COLO668 (cell line): ENCODE results near the gene PTPRT.

Source experiments
- DNase-seq: peaks from one replicate; lab custom pipeline; 2025; ENCODE audit not compliant: unreplicated experiment; lab: John Stamatoyannopoulos, UW

The PTPRT gene

DNA sequence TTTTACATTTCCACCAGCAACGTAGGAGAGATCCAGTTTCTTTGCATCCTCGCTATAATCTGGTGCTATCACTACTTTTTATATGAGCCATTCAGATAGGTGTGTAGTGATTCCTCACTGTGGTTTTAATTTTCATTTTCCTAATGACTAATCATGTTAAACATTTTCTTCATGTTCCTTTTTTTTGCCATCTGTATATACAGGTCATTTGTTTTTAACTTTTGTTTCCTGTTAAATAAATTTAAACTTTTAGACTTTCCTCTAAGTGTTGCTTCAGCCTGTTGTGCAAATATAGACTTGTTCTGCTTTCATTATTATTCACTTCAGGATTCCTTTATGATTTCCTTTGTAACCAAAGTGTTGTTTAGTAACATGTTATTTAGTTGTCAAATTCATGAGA is 697.4 kb downstream of the PTPRT start:
- no peak for DNase-seq

DNA sequence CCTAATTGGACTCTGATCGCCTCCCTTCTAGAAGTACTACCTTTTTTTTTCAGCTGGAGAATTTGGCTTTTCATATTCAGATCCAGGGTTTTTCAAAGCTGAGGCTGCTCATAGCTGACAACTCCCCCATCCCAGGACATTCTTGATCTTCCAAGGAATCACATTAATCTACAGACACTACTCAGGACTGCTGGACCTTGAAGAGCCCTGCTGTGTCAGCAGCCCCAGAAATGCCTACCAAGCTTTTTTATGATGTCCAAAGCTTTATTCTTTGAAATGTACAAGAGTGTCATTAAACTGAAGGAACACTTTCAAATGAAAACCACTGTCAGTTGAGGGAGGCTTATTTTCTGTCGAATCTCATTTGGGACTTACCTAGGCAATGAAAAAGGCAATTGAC is 704.1 kb downstream of the PTPRT start:
- no peak for DNase-seq

DNA sequence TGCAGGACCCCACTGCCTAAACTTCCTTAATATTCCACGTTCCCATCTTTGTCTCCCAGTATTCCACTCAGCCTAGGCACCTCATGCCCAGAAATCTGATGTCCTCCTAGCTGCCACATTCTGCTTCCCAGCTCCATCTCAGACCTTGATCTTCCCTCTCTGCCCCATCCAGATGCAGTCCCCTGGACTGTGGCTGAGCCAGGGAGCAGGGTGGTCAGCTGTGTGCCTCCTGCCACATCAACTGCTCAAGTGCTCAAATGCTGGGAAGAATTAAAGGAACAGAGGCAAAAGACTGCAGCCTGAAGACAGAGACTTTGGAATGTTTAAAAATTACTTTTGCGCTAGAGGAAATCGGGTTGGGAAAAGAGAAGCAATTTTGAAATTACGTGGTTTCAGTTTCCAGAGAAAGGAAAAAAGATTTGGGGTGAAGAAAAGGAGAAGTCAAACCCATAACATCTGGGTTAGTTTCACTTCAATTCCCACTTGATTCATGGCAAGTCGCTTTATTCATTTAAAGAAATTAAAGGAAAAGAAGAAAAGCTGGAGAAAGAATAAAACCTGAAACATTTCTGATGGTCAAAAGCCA is 704.8 kb downstream of the PTPRT start:
- no peak for DNase-seq

DNA sequence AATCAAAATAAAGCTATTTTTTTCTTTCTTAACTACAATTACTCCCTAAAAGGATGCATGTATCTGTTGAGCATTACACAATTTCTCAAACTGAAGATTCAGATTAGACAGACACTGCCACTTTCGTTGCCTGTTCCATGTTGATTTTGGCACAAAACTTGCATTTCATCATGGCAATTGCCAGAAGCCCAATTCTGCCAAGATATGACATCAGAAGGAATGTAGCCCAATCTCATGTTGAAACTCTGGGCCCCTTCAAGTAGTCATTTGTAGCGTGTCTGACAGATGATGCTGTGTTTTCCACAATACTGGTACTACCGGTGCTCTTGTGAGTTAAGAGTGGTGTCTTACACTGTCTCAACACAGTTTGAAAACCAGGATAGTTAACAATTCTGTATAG is 705.4 kb downstream of the PTPRT start:
- DNase-seq, result no peak

DNA sequence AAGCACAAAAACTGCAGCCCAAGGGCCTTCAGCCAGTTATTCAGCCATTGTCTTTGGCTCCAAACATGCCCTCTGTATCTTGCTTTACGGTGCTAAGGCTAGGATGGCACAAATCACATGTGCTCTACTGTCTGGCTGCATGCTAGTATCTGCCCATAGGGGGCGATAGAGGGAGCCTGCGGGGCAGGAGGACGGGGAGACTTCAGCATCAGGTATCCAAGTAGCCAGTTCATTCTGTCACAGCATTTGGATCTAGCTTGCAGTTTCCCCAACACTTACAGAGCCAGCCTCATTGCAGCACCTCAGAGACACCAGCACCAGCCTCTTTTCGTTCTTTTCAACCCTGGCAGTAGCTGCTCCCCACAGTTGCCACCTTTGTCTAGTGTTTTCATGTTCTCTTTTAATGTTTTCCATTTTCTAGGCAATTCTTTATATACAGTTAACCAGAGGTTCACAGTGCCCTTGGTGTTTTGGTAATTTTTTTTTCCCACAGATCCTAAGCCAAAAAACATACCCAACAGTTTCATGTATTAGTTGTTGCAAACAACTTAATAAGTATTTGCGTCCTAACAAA is 705.9 kb downstream of the PTPRT start:
- peak; percentile 40 for DNase-seq

DNA sequence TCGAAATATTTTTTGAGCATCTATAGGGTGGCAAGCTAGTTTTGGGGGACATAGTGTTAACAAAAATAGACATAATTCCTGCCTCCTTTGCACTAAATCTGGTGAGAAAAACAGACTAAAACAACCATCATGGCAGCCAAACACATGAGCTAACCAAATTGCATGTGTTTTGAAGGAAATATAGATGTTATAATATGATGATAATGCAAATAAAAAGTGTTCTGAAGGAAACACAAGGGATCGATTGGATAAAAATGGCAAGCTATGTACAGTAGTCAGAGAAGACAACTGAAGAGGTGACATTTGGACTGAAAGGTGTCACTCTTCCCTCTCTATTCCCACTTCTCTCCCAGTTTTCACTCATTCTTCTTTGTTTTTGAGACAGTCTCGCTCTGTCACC is 706.9 kb downstream of the PTPRT start:
- no peak for DNase-seq

DNA sequence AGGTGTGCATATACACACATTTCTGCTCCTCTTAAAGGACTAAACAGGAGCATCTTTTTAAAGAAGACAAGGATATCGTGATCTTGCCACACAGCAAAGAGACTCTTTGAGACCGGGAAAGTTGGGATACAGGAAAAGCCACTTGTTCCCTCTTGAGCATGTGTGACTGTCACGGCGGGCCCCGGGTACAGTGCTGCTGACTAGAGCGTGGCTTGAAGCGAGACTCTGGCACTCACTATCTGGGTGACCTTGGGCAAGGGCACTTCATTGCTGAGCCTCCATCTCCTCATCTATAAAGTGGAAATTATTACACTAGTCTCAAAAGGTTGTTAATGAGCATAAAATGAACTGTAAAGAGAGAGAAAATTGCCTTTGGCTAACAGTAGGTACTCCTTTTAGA is 713.9 kb downstream of the PTPRT start:
- no peak for DNase-seq

DNA sequence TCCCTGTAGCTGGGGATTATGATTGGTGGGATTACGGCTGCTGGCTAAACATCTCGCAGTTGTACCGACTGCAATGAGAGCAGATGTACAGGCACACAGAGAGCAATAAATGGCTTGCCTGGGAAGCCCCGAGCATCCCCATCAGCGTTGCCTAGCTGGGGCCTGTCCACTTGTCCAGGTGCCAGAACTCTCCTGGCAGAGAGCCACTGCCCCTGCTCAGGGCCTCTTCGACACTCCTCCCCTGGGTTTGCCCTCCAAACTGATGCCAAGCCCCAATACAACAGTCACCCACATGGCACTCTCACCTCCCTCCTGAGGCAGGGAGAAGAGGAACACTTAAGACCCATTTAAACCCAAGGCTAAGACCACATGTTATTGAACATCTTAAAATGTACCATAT is 715.1 kb downstream of the PTPRT start:
- DNase-seq, result no peak

DNA sequence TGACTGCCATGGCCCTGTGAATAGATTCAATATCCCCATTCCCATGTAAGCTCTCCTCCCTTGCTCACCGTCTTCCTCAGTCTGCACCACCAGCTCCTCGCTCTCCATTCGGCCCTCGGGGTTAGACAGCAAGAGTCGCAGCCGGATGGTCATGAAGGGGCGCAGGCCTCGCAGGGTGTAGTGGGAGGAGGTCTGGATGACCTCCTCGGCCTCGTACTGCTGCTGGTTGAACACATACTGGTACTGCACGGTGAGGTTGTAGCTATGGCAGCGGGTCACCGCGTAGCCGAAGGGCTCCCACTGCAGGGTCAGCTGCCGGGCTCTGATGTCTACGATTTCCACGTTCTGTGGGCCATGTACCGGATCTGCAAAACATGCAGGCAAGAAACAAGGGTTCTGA is 717.5 kb downstream of the PTPRT start:
- no peak for DNase-seq

DNA sequence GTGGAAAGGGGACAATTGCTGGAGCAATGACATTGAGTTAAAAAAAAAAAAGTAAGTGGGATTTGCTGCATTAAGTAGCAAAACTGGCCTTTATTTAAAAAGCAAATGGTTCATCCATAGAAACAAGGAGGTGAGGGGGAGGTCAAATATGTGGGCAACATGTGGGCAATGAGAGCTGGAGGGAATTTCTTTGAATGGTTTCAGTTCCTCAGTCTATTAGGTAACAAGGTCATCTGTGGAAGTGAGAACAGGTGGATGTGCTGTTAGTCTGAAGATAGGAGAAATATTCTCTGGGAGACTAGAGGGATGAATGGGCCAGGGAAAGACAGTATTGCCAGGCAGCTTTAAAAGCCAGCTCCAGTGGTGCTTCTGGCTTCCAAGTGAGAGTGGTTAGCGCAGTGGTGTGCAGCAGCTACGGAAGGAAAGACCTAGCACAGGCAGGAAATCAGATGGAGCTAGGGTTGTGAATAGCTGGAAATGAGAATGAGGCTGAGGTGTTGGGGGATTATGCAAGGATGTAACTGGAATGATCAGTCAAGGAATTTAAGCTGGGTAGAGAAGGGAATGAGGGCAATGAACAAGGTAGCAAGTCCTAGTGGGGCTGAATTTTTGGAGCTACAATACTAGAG is 727.6 kb downstream of the PTPRT start:
- no peak for DNase-seq

DNA sequence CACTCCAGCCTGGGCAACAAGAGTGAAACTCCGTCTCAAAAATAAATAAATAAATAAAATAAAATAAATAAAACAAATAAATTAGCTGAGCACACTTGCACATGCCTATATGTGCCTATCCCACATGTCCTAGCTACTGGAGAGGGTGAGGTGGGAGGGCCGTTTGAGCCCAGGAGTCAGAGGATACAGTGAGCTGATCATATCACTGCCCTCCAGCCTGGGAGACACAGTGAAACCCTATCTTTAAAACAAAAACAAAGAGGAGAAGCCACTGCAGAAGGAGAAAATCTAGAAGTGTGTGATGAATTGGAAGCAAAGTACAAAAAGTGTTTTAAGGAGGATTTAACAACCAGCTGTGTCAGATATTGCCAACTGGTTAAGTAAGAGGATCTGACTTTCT is 728.4 kb downstream of the PTPRT start:
- no peak for DNase-seq

DNA sequence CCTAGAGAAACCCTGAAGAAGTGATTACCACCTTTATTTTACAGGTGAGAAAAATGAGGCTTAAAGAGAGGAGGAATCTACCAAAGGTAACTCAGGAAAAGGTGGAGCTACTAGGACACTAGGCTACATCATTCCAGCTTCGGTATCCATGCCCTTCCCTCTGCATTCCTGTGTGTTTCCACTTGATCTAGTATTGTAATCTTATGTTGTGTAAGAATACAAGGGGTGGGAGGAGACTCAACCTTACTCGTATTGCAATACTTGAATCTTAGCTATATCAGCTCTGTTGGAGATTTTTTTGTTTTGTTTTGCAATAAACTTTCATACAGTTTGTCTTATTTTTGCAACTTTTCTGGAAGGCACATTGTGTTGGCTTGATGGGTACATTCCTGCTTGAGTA is 742.4 kb downstream of the PTPRT start:
- no peak for DNase-seq

DNA sequence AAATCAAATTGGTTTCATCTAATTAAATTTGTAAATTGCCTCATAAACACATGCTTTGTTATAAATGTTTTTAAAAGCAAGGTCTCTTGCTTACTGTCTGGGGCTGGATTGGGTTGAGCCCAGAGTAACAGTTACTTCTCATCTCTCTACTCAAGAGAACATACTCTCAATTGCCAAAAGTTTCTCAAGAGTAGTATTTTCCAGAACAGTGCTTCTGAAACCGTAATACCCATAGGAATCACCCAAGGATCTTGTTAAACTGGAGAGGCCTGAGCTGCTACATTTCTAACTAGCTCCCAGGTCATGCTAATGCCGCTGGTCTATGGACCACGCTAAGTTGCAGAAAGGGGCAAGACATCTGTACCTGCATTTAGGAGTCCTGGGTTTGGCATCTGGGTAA is 744.9 kb downstream of the PTPRT start:
- no peak for DNase-seq

DNA sequence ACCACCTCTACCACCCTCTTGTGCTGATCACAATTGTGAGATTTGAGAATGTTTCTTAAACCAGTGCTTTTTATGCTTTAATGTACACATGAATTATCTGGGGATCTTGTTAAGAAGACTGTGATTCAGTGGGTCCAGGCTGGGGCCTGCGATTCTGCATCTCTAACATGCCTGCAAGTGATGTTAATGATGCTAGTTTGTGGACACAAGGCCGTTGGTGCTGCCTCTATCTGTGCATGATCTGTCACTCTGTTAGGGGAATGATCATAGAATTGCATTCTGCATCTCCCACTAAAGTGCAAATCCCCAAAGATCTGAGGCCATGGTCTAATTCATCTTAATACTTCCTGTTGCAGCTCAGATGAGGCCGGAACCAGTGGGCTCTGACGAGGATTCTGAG is 746.5 kb downstream of the PTPRT start:
- no peak for DNase-seq

DNA sequence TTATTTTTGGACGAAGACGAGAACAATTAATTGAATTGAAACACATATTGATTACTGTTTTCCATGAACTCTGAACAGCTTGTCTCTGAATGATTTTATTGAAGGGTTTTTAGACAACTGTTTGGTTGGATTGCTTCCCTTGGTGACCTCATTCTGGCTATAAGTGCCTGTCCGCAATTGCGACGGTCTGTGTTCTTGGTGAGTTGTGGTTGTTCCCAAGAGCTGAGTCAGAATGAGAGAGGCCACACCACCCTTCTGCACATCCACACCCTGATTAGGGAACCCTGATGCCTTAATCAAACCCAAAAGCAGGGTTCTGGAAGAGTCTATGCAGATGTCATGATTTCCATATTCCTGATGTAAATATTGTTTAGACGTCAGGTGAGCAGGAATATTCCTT is 747.0 kb downstream of the PTPRT start:
- no peak for DNase-seq

DNA sequence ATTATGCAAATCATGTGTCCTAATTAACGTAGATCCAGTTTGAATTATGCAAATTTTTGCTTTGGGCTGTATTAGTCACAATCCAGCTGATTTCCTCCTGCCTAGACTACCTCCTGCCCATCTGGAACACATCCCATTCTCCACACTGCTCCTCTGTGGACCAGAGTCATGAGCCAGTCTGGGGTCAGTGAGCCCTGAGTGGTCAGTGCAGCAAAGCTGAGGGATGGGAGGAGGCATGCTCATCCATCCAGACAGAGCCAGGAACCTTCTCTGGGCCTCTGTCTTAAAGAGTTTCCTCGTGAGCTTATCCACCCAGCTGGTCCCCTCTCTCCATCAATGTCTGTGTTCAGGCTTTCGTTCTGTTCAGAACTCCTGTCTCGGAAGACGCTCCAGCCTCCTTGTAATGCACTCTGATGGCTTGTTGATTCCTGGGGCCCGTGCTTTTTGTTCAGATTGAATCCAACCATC is 747.8 kb downstream of the PTPRT start:
- DNase-seq, result no peak

DNA sequence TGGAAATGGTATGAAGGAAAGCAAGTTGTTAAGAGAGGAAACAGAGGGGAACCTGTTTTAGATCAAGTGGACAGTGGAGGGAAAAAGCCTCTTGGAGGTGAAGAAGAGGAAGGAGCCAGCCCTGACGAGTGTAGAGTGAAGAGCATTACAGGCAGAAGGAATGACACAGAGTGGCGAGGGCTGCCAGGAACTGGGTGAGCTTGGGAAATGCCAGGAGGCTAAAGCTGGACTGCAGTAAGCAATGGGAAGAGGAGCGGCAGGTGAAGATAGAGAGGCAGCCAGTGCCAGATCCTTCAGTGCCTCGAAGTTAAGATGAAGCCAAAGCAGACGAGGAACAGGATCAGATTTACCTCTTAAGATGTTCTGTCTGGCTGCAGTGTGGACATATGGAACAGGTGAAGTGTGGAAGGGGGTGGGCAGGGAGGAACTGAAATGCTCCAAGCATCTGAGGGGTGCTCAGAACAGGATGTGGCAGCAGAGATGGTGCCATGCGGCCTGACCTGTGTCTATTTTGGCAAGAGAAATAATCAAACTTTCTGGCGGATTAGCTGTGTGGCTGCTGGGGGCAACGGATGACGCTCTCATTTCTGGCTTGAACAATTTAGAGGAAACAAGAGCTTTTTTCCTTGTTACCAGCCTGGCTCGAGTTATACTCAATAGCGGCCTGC is 748.4 kb downstream of the PTPRT start:
- DNase-seq, result no peak

DNA sequence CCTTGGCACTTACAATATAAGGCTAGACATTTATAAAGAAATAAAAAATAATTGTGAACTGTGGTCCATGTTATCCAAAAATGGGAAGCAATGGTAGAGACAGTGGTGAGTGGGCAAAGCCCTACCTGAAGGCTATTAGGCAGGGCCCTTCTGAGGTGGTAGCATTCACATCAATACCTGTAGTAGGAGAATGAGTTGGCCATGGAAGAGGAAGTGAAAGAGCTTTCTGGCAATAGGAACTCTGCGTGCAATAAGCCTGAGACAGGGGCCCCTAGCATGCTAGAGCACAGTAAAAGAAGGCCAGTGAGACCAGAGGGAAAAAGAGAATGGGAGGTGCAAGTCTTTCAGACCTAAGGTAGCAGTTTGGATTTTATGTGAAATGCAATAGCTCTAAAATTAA is 754.5 kb downstream of the PTPRT start:
- no peak for DNase-seq

DNA sequence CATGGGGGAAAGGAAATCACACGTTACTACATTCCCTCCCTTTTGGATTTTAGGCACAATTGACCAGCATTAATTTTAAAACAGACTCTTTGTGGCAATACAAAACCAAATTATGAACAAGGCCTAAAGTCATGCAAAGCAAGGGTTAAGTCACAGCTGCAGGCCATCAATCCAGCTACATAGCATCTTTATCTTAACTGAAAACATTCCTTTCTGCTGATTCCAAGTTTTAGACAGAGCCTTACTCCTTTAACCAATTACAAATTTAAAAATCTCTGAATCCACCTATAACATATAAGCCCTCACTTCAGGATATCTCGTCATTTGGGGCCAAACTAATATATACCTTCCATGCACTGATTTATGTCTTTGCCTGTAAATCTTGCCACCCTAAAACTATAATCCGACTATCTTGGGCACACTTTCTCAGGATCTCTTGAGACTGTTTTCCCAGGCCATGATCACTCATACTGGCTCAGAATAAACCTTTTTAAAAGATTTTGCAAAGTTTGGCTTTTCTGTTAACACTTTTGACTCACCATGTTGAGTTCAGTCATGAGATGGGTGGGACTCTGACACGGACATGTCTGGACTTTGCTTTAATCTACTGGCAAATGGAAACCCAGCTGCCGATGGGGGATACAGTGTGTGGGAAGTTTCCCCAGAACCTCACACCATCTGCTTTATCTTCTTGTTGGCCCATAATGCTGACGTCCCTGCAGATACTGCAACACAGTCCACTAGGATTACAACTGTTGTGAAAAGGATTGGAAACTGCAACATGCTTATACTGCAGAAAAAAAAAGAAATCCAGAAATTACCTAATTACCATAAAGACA is 757.0 kb downstream of the PTPRT start:
- no peak for DNase-seq

DNA sequence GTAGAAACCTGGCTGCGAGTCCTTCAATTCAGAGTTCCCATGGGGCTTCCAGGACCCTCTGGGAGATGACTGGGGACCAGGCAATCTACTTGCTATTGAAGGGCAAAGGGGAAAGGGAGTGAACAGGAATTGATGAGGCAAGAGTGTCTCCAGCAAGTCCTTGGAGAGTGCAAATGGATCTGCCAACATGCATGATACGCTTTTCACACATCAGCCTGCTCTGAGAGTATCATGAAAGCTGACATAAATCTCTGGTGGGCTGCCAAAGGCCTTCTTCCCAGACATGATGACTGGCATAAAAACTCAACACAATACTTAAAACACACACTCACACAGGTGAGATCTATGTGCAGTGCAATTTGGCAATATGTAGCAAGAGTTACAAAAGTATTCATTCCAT is 759.1 kb downstream of the PTPRT start:
- no peak for DNase-seq

DNA sequence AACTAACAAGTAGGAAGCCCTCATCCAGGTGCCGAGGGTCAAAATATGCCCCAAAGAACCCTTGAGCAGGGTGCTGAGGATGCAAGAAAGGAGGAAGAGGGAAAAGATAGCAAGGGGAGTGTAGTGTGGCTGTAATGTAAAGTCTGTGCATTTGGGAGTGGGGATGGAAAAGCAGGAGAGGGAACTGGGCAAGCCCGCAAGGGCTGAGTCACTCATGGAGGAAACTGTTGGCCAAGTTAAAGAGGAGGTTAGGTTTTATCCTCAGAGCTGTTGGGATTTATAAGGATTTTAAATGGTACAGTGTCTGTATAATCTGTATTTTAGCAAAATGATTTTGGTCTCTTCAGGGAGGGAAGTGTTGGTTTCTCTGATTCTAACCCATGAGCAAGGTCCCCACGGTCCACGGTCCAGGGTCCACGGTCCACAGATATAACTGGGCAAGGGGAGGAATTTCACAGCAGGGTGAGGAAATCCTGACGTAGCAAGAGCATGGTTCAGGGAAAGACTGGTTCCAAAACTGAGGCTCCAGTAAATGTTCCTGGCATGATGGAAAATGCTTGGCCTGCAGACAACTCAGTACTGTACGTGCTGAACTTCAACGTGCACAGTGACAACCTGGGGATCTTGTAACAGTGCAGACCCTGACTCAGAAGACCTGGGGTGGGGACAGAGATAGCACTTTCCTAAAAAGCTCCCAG is 759.8 kb downstream of the PTPRT start:
- no peak for DNase-seq
